MCF 10A (cell line): ENCODE results near the gene RGS7. TPM values are rescaled to one million over a fixed set of nuclear protein-coding genes. Genes with fewer than 3 reads are reported as not detected.

Experiments
- BruUV-seq: library from RNA; stranded (reverse); fragments of 400-500 nt; replicated peaks from 2 replicates; lab custom pipeline; 2021; lab: Mats Ljungman, UMichigan
- CTCF ChIA-PET: fragments of 300-600 bp; sonication (Branson Sonifier 250); formaldehyde crosslinking; extraction: SDS; loops from one replicate; lab custom pipeline; 2021; ENCODE audit warnings: antibody characterized with exemption, inconsistent platforms; lab: Yijun Ruan, JAX
- POLR2A ChIA-PET: fragments of 300-600, 350-650 bp; sonication (Branson Sonifier 250); formaldehyde crosslinking; extraction: SDS; loops from one replicate; lab custom pipeline; 2020; ENCODE audit warnings: antibody characterized with exemption, inconsistent platforms; lab: Yijun Ruan, JAX
- DNase-seq: peaks from one replicate; pipeline ENCODE4 v3.0.0-alpha.2; 2018; ENCODE audit not compliant: unreplicated experiment
- H3K27ac Mint-ChIP-seq: one replicate; pipeline ENCODE4 v1.8.0; 2022; ENCODE audit warnings: mild to moderate bottlenecking, low read depth, mixed read lengths; ENCODE audit not compliant: unreplicated experiment
- H3K27me3 Mint-ChIP-seq: one replicate; pipeline ENCODE4 v1.8.0; 2022; ENCODE audit warnings: mixed read lengths; ENCODE audit not compliant: insufficient read depth, unreplicated experiment
- H3K36me3 Mint-ChIP-seq: one replicate; pipeline ENCODE4 v1.8.0; 2022; ENCODE audit warnings: mild to moderate bottlenecking, moderate library complexity, mixed read lengths; ENCODE audit not compliant: insufficient read depth, unreplicated experiment
- H3K4me1 Mint-ChIP-seq: one replicate; pipeline ENCODE4 v1.8.0; 2022; ENCODE audit warnings: mixed read lengths; ENCODE audit not compliant: insufficient read depth, unreplicated experiment
- H3K4me3 Mint-ChIP-seq: one replicate; pipeline ENCODE4 v1.8.0; 2022; ENCODE audit warnings: mild to moderate bottlenecking, moderate library complexity, mixed read lengths; ENCODE audit not compliant: unreplicated experiment
- H3K9me3 Mint-ChIP-seq: one replicate; pipeline ENCODE4 v1.8.0; 2022; ENCODE audit warnings: mixed read lengths; ENCODE audit not compliant: unreplicated experiment
- intact Hi-C: fragments of 100-400 bp; cut with micrococcal nuclease; formaldehyde crosslinking; loops from 2 replicates; pipeline ENCODE4 v1.14.1; 2022
- total RNA-seq: library from RNA; stranded (reverse); gene quantifications from 2 replicates; pipeline ENCODE4 v1.2.3, GENCODE V29; 2022
- TF ChIP-seq, protein P1 (sequence below): fragments of 200-600 bp; IDR thresholded peaks from one replicate; pipeline ENCODE4 v1.8.0; 2022; ENCODE audit warnings: antibody characterized with exemption, mild to moderate bottlenecking; ENCODE audit not compliant: unreplicated experiment

The RGS7 gene
- total RNA-seq, 1 experiment from 2014 or later: 0.42 TPM

DNA sequence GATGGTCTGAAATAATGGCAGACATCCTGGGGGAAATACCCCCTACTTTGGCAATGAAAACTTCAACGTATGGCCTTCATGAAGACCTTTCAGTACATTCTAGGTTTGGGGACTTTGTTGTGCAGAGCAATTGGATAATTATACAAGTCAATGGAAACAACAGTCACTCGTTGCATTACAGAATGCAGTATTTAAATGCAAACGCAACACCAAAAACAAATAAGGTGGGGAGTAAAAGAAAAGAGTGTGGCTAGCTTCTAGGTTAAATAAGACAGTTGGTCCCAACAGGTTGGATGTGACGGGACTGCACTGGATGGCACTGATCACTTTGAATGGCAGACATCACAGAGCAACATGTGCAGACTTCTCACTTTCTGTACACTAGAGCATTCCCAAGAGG is 386.8 kb downstream of the RGS7 start:
- no peaks in the 10 kb centered on the region for H3K9me3 Mint-ChIP-seq
- no peak overlapping the region for H3K4me3 Mint-ChIP-seq
- intact Hi-C loops: no loop called here
- TF ChIP-seq, protein P1, sequence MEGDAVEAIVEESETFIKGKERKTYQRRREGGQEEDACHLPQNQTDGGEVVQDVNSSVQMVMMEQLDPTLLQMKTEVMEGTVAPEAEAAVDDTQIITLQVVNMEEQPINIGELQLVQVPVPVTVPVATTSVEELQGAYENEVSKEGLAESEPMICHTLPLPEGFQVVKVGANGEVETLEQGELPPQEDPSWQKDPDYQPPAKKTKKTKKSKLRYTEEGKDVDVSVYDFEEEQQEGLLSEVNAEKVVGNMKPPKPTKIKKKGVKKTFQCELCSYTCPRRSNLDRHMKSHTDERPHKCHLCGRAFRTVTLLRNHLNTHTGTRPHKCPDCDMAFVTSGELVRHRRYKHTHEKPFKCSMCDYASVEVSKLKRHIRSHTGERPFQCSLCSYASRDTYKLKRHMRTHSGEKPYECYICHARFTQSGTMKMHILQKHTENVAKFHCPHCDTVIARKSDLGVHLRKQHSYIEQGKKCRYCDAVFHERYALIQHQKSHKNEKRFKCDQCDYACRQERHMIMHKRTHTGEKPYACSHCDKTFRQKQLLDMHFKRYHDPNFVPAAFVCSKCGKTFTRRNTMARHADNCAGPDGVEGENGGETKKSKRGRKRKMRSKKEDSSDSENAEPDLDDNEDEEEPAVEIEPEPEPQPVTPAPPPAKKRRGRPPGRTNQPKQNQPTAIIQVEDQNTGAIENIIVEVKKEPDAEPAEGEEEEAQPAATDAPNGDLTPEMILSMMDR: no peak
- BruUV-seq: no TSS peak
- CTCF ChIA-PET: interaction anchor here (0.8 to 2.1 kb wide), 7 partner anchors 13 to 532 kb away, joined by 3 to 10 read pairs (median 4); no protein-coding TSS in a partner anchor
- H3K4me1 Mint-ChIP-seq: no peaks in the 10 kb centered on the region
- H3K36me3 Mint-ChIP-seq: no peaks in the 10 kb centered on the region
- no peak overlapping the region for H3K27ac Mint-ChIP-seq
- DNase-seq: no peak
- POLR2A ChIA-PET: no interaction called here
- no peaks in the 10 kb centered on the region for H3K27me3 Mint-ChIP-seq

GRCh38 chr1:240968864-240969263 is 388.1 kb downstream of the RGS7 start:
- DNase-seq: no peak
- Mint-ChIP-seq H3K36me3 (no peaks in the 10 kb centered on the region), H3K4me1 (no peaks in the 10 kb centered on the region), H3K9me3 (no peaks in the 10 kb centered on the region), H3K27me3 (no peaks in the 10 kb centered on the region), H3K27ac (no peak overlapping the region), H3K4me3 (no peak overlapping the region)
- intact Hi-C loops: loop anchor here (5.0 kb wide), 2 partner anchors 82 to 658 kb away; no protein-coding TSS in a partner anchor
- POLR2A ChIA-PET: interaction anchor here (0.6 to 1.2 kb wide), 2 partner anchors 9 to 241 kb away, joined by 3 read pairs; no protein-coding TSS in a partner anchor
- no TSS peak for BruUV-seq
- CTCF ChIA-PET: interaction anchor here (0.6 to 2.1 kb wide), 10 partner anchors 8 to 828 kb away, joined by 3 to 10 read pairs (median 4); no protein-coding TSS in a partner anchor
- TF ChIP-seq, protein P1: no peak

GRCh38 chr1:240967070-240967724 is 389.8 kb downstream of the RGS7 start:
- H3K27ac Mint-ChIP-seq: no peak overlapping the region

More at GRCh38 chr1:240967070-240967724, 389.8 kb downstream of the RGS7 start:
- Mint-ChIP-seq H3K9me3 (no peaks in the 10 kb centered on the region), H3K4me1 (no peaks in the 10 kb centered on the region), H3K36me3 (no peaks in the 10 kb centered on the region), H3K4me3 (no peak overlapping the region), H3K27me3 (no peaks in the 10 kb centered on the region)
- POLR2A ChIA-PET: interaction anchor here (0.7 to 1.4 kb wide), 4 partner anchors 135 to 553 kb away, joined by 3 to 5 read pairs (median 4); no protein-coding TSS in a partner anchor
- TF ChIP-seq, protein P1: peak; percentile 76
- CTCF ChIA-PET: interaction anchor here (0.6 to 3.2 kb wide), 77 partner anchors 8 to 1031 kb away, joined by 3 to 80 read pairs (median 4); partner anchors contain the start of gene MAP1LC3C
- no TSS peak for BruUV-seq
- intact Hi-C loops: loop anchor here (1.0 to 5.0 kb wide), 8 partner anchors 80 to 868 kb away; no protein-coding TSS in a partner anchor
- DNase-seq: peak; percentile 60
